ENCODE measurements around the gene CTDSPL.

Gene CTDSPL

GRCh38 chr3:37943631-37944314 is 82.1 kb downstream of the CTDSPL start:
- Histone ChIP-seq H3K4me1 (ENCODE audit: control insufficient read depth, insufficient read depth, low read length, unreplicated experiment) (peaks cover 36% of the 10 kb centered on the region), H3K27me3 (ENCODE audit: insufficient read depth, low read length) (no peaks in the 10 kb centered on the region), H3K36me3 (ENCODE audit: insufficient read depth, low read length) (no peaks in the 10 kb centered on the region), H3K79me2 (ENCODE audit: control insufficient read depth, insufficient read depth, low read length, unreplicated experiment) (peaks cover 4% of the 10 kb centered on the region), H2AFZ (ENCODE audit: low read length, unreplicated experiment) (no peak overlapping the region), H3K27ac (ENCODE audit: low read depth, low read length) (no peak overlapping the region), H3K4me3 (ENCODE audit: low read depth, low read length) (no peak overlapping the region)

DNA sequence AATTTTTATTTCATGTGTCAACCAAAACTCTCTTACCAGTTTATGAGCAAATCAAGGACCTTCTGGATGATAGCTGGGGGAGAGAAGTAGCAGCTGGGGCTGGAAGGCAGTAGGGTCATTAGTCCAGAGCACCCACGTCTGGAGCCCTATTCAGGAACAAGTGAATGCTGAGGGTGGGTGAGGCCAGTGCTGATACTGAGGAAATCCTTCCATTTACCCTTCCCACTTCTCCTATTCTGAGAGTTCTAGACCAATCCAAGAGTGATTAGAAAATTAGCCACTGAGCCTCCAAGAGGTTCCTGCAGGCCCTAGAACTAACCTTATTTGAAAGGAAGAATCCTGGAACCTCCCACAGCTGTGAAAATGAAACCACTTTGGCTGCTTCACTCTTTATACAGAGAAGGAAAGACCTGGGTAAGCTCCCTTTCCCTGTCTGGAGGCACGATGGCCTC is 82.7 kb downstream of the CTDSPL start:
- Histone ChIP-seq H2AFZ (ENCODE audit: low read length, unreplicated experiment) (no peak overlapping the region), H3K27ac (ENCODE audit: low read depth, low read length) (no peak overlapping the region), H3K4me1 (ENCODE audit: control insufficient read depth, insufficient read depth, low read length, unreplicated experiment) (peaks cover 36% of the 10 kb centered on the region), H3K27me3 (ENCODE audit: insufficient read depth, low read length) (no peaks in the 10 kb centered on the region), H3K79me2 (ENCODE audit: control insufficient read depth, insufficient read depth, low read length, unreplicated experiment) (peaks cover 4% of the 10 kb centered on the region), H3K36me3 (ENCODE audit: insufficient read depth, low read length) (no peaks in the 10 kb centered on the region), H3K4me3 (ENCODE audit: low read depth, low read length) (peak overlapping the region; percentile 26; the same call in 1 of the 2 replicates)

- peaks cover 36% of the 10 kb centered on the region for H3K4me1 ChIP-seq (ENCODE audit: control insufficient read depth, insufficient read depth, low read length, unreplicated experiment)
- H3K36me3 ChIP-seq (ENCODE audit: insufficient read depth, low read length) = no peaks in the 10 kb centered on the region
- H2AFZ ChIP-seq (ENCODE audit: low read length, unreplicated experiment) = no peak overlapping the region
- 0 out of 2 replicates have a peak overlapping the region, but pooled peaks have one; percentile 26 for H3K4me3 ChIP-seq (ENCODE audit: low read depth, low read length)
- H3K27ac ChIP-seq (ENCODE audit: low read depth, low read length) = peak overlapping the region; percentile 57
- no peaks in the 10 kb centered on the region for H3K27me3 ChIP-seq (ENCODE audit: insufficient read depth, low read length)
- H3K79me2 ChIP-seq (ENCODE audit: control insufficient read depth, insufficient read depth, low read length, unreplicated experiment) = peaks cover 4% of the 10 kb centered on the region
Observed at GRCh38 chr3:37945156-37945806, 83.6 kb downstream of the CTDSPL start.

- Histone ChIP-seq H3K27me3 (ENCODE audit: insufficient read depth, low read length) (no peaks in the 10 kb centered on the region), H3K27ac (ENCODE audit: low read depth, low read length) (peak overlapping the region; percentile 57), H3K4me1 (ENCODE audit: control insufficient read depth, insufficient read depth, low read length, unreplicated experiment) (peaks cover 36% of the 10 kb centered on the region), H3K79me2 (ENCODE audit: control insufficient read depth, insufficient read depth, low read length, unreplicated experiment) (peaks cover 4% of the 10 kb centered on the region), H3K4me3 (ENCODE audit: low read depth, low read length) (0 out of 2 replicates have a peak overlapping the region, but pooled peaks have one; percentile 5), H2AFZ (ENCODE audit: low read length, unreplicated experiment) (peak overlapping the region; percentile 6), H3K36me3 (ENCODE audit: insufficient read depth, low read length) (no peaks in the 10 kb centered on the region)
Observed at GRCh38 chr3:37945807-37946530, 84.3 kb downstream of the CTDSPL start.

GRCh38 chr3:37946531-37946889 is 84.8 kb downstream of the CTDSPL start:
- peaks cover 36% of the 10 kb centered on the region for H3K4me1 ChIP-seq (ENCODE audit: control insufficient read depth, insufficient read depth, low read length, unreplicated experiment)
- H3K36me3 ChIP-seq (ENCODE audit: insufficient read depth, low read length) = no peaks in the 10 kb centered on the region
- H3K27me3 ChIP-seq (ENCODE audit: insufficient read depth, low read length) = no peaks in the 10 kb centered on the region
- no peak overlapping the region for H3K4me3 ChIP-seq (ENCODE audit: low read depth, low read length)
- H3K79me2 ChIP-seq (ENCODE audit: control insufficient read depth, insufficient read depth, low read length, unreplicated experiment) = peaks cover 4% of the 10 kb centered on the region
- peak overlapping the region; percentile 57 for H3K27ac ChIP-seq (ENCODE audit: low read depth, low read length)
- peak overlapping the region; percentile 6 for H2AFZ ChIP-seq (ENCODE audit: low read length, unreplicated experiment)

GRCh38 chr3:37949866-37950265 is 88.2 kb downstream of the CTDSPL start:
- H3K36me3 ChIP-seq (ENCODE audit: insufficient read depth, low read length) = peaks cover 15% of the 10 kb centered on the region
- H3K4me1 ChIP-seq (ENCODE audit: control insufficient read depth, insufficient read depth, low read length, unreplicated experiment) = peaks cover 20% of the 10 kb centered on the region
- no peak overlapping the region for H3K4me3 ChIP-seq (ENCODE audit: low read depth, low read length)
- H3K27ac ChIP-seq (ENCODE audit: low read depth, low read length) = no peak overlapping the region
- no peaks in the 10 kb centered on the region for H3K27me3 ChIP-seq (ENCODE audit: insufficient read depth, low read length)
- H3K79me2 ChIP-seq (ENCODE audit: control insufficient read depth, insufficient read depth, low read length, unreplicated experiment) = peaks cover 4% of the 10 kb centered on the region
- no peak overlapping the region for H2AFZ ChIP-seq (ENCODE audit: low read length, unreplicated experiment)

DNA sequence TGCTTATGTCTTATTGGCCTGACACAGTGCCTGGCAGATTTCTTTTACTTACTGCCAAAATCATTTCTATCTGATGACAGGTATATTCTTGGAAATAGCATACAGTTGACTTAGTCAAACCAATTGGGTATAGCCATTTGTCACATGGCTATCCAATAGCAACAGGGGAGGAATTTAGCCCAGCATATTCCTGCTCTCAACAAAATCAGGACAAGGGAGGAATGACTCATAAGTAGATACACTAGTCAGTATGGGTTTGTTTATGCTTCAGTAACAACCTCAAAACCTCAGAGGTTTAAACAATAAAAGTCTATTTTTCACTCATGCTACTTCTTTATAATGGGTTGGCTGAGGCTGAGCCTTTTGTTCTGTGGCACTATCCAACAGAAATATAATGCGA is 90.9 kb downstream of the CTDSPL start:
- Histone ChIP-seq H3K4me1 (ENCODE audit: control insufficient read depth, insufficient read depth, low read length, unreplicated experiment) (no peaks in the 10 kb centered on the region), H3K27ac (ENCODE audit: low read depth, low read length) (no peak overlapping the region), H3K27me3 (ENCODE audit: insufficient read depth, low read length) (no peaks in the 10 kb centered on the region), H3K79me2 (ENCODE audit: control insufficient read depth, insufficient read depth, low read length, unreplicated experiment) (no peaks in the 10 kb centered on the region), H3K4me3 (ENCODE audit: low read depth, low read length) (no peak overlapping the region), H2AFZ (ENCODE audit: low read length, unreplicated experiment) (no peak overlapping the region), H3K36me3 (ENCODE audit: insufficient read depth, low read length) (peaks cover 15% of the 10 kb centered on the region)

DNA sequence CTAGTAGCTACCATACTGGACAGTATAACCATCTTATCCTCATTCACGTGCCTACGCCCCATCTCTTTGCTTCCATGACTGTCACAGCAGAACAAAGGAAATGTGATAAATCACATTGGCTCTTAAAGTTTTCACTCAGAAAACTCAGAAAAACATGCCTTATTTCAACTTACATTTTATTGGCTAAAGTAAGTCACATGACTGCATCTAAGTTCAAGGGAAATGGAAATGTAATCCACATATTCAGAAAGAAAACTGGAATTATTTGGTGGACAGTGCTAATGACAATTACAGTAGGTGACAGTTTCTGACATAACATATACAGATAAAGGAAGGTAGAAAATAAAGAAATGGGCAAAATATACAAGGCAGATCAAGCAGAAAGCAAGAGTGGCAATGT is 91.5 kb downstream of the CTDSPL start:
- Histone ChIP-seq H3K79me2 (ENCODE audit: control insufficient read depth, insufficient read depth, low read length, unreplicated experiment) (no peaks in the 10 kb centered on the region), H3K4me3 (ENCODE audit: low read depth, low read length) (no peak overlapping the region), H2AFZ (ENCODE audit: low read length, unreplicated experiment) (no peak overlapping the region), H3K27me3 (ENCODE audit: insufficient read depth, low read length) (no peaks in the 10 kb centered on the region), H3K27ac (ENCODE audit: low read depth, low read length) (no peak overlapping the region), H3K4me1 (ENCODE audit: control insufficient read depth, insufficient read depth, low read length, unreplicated experiment) (no peaks in the 10 kb centered on the region), H3K36me3 (ENCODE audit: insufficient read depth, low read length) (peaks cover 15% of the 10 kb centered on the region)

DNA sequence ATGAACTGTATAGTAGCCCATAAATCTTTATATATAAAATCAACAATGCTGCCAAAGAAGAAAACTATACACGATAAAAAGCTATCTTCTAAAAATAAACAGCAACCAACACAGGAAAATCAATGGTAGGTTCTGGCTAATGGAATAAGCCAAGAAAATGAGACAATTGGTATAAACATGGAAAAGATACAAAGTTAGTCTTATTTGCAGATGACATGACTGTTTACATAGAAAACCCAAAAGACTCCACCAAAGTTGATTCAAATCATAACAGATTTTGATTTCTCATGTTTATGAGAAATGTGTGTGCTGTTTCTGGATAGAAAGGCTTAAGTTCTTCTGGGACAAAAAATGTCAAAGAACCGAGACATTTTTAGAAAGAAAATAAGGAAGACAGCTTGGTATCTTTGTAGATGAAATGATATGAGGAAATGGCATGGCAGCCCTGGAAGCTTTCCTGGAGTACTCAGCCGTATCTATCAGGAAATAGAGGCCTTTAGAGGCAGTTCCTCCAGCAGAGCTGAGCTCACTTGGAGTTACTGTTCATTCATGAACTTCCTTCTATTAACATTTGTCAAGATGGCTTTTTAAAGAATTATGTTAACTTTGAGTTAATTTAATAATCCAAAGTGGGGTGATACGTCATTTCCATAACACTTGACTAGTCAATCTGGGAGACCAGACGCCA is 92.2 kb downstream of the CTDSPL start:
- Histone ChIP-seq H2AFZ (ENCODE audit: low read length, unreplicated experiment) (no peak overlapping the region), H3K27me3 (ENCODE audit: insufficient read depth, low read length) (no peaks in the 10 kb centered on the region), H3K4me3 (ENCODE audit: low read depth, low read length) (no peak overlapping the region), H3K27ac (ENCODE audit: low read depth, low read length) (no peak overlapping the region), H3K4me1 (ENCODE audit: control insufficient read depth, insufficient read depth, low read length, unreplicated experiment) (no peaks in the 10 kb centered on the region), H3K36me3 (ENCODE audit: insufficient read depth, low read length) (peaks cover 15% of the 10 kb centered on the region), H3K79me2 (ENCODE audit: control insufficient read depth, insufficient read depth, low read length, unreplicated experiment) (no peaks in the 10 kb centered on the region)

- H3K36me3 ChIP-seq (ENCODE audit: insufficient read depth, low read length) = peaks cover 15% of the 10 kb centered on the region
- H2AFZ ChIP-seq (ENCODE audit: low read length, unreplicated experiment) = no peak overlapping the region
- no peak overlapping the region for H3K4me3 ChIP-seq (ENCODE audit: low read depth, low read length)
- H3K4me1 ChIP-seq (ENCODE audit: control insufficient read depth, insufficient read depth, low read length, unreplicated experiment) = no peaks in the 10 kb centered on the region
- no peaks in the 10 kb centered on the region for H3K27me3 ChIP-seq (ENCODE audit: insufficient read depth, low read length)
- no peaks in the 10 kb centered on the region for H3K79me2 ChIP-seq (ENCODE audit: control insufficient read depth, insufficient read depth, low read length, unreplicated experiment)
- no peak overlapping the region for H3K27ac ChIP-seq (ENCODE audit: low read depth, low read length)
Observed at GRCh38 chr3:37954881-37955280, 93.2 kb downstream of the CTDSPL start.

All from ACC112 (cell line).